Colonic mucosa (tissue), 4 donors: ENCODE data around the gene CAPZB. TPM values are rescaled to one million over a fixed set of nuclear protein-coding genes. Genes with fewer than 3 reads are reported as not detected.

Experiments
- DNase-seq: peaks from one replicate; pipeline ENCODE4 v3.0.0-alpha.2; 2020
- H3K27ac ChIP-seq: fragments of 200-600 bp; one replicate; pipeline ENCODE4 v1.8.0; 2021
- H3K27me3 ChIP-seq: fragments of 200-600 bp; one replicate; pipeline ENCODE4 v1.8.0; 2021
- H3K36me3 ChIP-seq: fragments of 200-600 bp; one replicate; pipeline ENCODE4 v1.8.0; 2021
- H3K4me1 ChIP-seq: fragments of 200-600 bp; one replicate; pipeline ENCODE4 v1.8.0; 2021; ENCODE audit warnings: mild to moderate bottlenecking
- H3K4me3 ChIP-seq: fragments of 200-600 bp; one replicate; pipeline ENCODE4 v1.8.0; 2021
- H3K9ac ChIP-seq, 2 donors: one replicate each; pipeline ENCODE4 v1.7.0; 2013; ENCODE audit warnings: control low read depth in 2 of 2, low read depth in 2 of 2, low read length in 2 of 2
- H3K9me3 ChIP-seq: fragments of 200-600 bp; one replicate; pipeline ENCODE4 v1.8.0; 2021
- CTCF ChIP-seq: fragments of 200-600 bp; IDR thresholded peaks from one replicate; pipeline ENCODE4 v1.8.0; 2022; ENCODE audit warnings: antibody characterized with exemption, mild to moderate bottlenecking
- intact Hi-C: fragments of 100-400 bp; cut with DNase I; formaldehyde crosslinking; loops from one replicate; pipeline ENCODE4 v1.14.1; 2022
- total RNA-seq, 2 donors: library from RNA; stranded (reverse); fragmentation: NEBNext Ultra II Directional in 1 of 2; extraction: Animal tissue kit (Norgen Biotek cat#: 25700) in 1 of 2; gene quantifications; one replicate each; pipeline ENCODE4 v1.2.1, GENCODE V29; 2021
- donor health status: healthy.
- donor health status: DM: no; HTN: no; CAD: no.
- donor health status: DM: no; HTN: no; CAD: no.

Gene CAPZB
- total RNA-seq, 2 donors from 2014 or later = 397 to 407 TPM

DNA sequence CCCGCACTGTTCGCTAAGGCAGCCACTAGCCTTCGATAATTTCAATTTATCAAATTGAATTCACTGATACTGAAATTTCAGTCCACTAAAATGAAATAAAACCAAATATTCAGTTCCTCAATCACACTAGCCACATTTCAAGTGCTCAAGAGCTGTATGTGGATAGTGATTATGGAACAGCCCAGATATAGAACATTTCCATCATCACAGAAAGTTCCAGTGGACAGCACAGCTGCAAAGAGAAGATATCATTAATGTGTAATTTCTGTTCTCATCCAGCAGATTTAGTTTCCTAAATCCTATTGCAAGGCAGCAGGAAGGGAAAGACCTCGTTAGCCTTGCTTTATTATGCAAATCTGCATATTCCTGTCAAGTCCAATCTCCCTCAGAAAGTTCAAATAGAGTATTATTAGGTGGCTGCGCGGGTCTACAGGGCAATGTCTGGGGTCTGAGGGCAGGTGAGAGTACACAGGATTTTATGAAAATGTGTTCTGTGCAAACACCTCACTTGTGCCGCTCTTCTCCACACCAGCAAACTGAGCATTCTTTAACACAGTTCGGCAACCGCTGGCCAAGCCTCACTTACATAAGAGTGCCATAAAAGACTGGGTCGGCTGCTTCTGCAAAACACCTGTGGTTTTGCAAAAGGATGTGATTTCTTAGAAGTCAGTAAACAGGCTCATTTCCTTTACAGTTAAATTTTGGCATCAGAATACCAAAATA lies 22.4 kb downstream of the CAPZB start:
- no peak for TF ChIP-seq CTCF
- no peak overlapping the region for H3K4me3 ChIP-seq

GRCh38 chr1:19461220-19461554 lies 24.2 kb downstream of the CAPZB start:
- Histone ChIP-seq H3K4me1 (peaks cover 29% of the 10 kb centered on the region), H3K36me3 (no peaks in the 10 kb centered on the region), H3K9ac (peak overlapping the region in 1 of 2 donors; percentile 46), H3K4me3 (no peak overlapping the region), H3K27me3 (no peaks in the 10 kb centered on the region), H3K9me3 (no peaks in the 10 kb centered on the region), H3K27ac (no peak overlapping the region)
- no peak for DNase-seq
- intact Hi-C loops = no loop called here
- TF ChIP-seq CTCF = no peak

More for the DNA sequence above, 22.4 kb downstream of the CAPZB start:
- intact Hi-C loops = no loop called here
- DNase-seq = no peak
- Histone ChIP-seq H3K27ac (peak overlapping the region; percentile 41), H3K36me3 (no peaks in the 10 kb centered on the region), H3K9me3 (no peaks in the 10 kb centered on the region), H3K9ac (peak overlapping the region in 1 of 2 donors; percentile 71), H3K4me1 (peaks cover 44% of the 10 kb centered on the region), H3K27me3 (no peaks in the 10 kb centered on the region)

DNA sequence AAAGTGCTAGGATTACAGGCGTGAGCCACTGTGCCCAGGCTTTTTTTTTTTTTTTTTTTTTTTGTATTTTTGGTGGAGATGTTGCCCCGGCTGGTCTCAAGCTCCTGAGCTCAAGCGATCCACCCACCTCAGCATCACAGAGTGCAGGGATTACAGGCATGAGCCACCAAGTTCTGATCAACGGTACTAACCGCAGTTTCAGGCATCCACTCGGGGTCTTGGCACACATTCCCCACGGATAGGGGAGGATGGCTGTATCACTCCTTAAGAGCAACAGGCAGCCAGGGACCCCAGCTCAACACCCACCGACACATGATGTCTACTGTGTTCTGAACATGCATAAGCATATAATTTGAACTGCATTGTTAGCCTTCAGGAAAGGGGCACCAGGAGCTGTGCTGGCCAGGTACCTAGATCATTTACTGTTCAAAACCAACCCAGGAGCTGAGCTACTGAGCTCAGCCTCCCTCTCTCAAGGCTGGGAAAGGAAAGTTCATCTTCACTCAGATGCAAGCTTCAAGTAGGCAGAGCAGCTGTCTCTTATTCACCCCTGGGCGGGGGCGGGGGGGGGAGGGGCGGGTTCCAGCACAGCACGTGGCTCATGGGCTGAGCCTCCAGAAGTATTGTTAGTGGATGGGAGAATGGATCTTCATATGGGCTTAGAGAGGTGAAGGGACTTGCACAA lies 24.7 kb downstream of the CAPZB start:
- Histone ChIP-seq H3K4me1 (peaks cover 29% of the 10 kb centered on the region), H3K9ac (peak overlapping the region in 1 of 2 donors; percentile 46), H3K36me3 (no peaks in the 10 kb centered on the region), H3K4me3 (no peak overlapping the region), H3K27ac (no peak overlapping the region), H3K9me3 (no peaks in the 10 kb centered on the region), H3K27me3 (no peaks in the 10 kb centered on the region)
- no peak for TF ChIP-seq CTCF
- intact Hi-C loops = no loop called here
- DNase-seq = no peak

DNA sequence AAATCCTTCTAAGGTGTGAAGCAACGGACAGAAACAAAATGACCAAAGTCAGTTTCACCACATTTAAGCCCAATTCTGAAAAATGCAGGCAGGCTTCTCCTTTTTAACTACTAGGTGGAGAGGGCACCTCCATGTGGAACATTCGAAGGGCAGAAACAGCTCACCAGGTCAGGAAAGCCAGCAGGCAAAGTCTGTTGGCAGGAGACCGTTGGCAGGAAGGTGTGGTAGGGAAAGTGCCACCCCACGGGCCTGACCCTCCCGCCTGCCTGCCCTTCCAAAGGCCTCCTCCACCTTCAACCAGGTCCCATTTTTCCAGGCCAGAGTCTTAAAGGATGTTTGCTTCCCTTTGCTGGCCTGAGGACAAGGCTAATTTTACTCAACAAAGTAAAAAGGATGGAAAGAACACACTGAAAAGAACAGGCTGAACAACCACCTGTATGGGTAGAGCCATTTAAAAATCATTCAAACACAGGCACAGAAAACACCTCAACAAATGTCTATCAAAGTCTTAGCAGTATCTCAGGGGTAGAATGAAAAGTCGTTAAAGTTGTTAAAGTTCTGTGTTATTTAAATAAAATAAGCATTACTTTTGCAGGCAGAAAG lies 26.4 kb downstream of the CAPZB start:
- intact Hi-C loops = no loop called here
- no peaks in the 10 kb centered on the region for H3K27me3 ChIP-seq
- TF ChIP-seq CTCF = no peak
- peaks cover 37% of the 10 kb centered on the region for H3K4me1 ChIP-seq
- no peaks in the 10 kb centered on the region for H3K36me3 ChIP-seq
- DNase-seq = peak; percentile 71
- H3K27ac ChIP-seq = peak overlapping the region; percentile 25
- H3K4me3 ChIP-seq = no peak overlapping the region
- H3K9ac ChIP-seq = peak overlapping the region; percentile 32 to 40
- no peaks in the 10 kb centered on the region for H3K9me3 ChIP-seq

- peaks cover 35% of the 10 kb centered on the region for H3K4me1 ChIP-seq
Measured at GRCh38 chr1:19457607-19458006, 27.7 kb downstream of the CAPZB start.

More at GRCh38 chr1:19457607-19458006, 27.7 kb downstream of the CAPZB start:
- intact Hi-C loops = no loop called here
- Histone ChIP-seq H3K27ac (no peak overlapping the region), H3K9me3 (no peaks in the 10 kb centered on the region), H3K27me3 (no peaks in the 10 kb centered on the region), H3K36me3 (no peaks in the 10 kb centered on the region), H3K9ac (no peak overlapping the region), H3K4me3 (no peak overlapping the region)
- no peak for DNase-seq
- no peak for TF ChIP-seq CTCF
